Neural progenitor cell (in vitro differentiated cells): ENCODE data around the gene EDEM3.

Source experiments
- CTCF ChIP-seq: fragments of 200-600 bp; sonication (generic); IDR thresholded peaks from 2 replicates; pipeline ENCODE4 v1.5.1; 2017; ENCODE audit warnings: antibody characterized with exemption, mild to moderate bottlenecking
- EZH2 ChIP-seq: fragments of 200-600 bp; sonication (generic); IDR thresholded peaks from 2 replicates; pipeline ENCODE4 v1.6.1; 2017; ENCODE audit warnings: antibody characterized with exemption, mild to moderate bottlenecking, moderate library complexity

- no peak for TF ChIP-seq CTCF
- TF ChIP-seq EZH2: no peak
Measured at GRCh38 chr1:184650177-184650866, 104.3 kb downstream of the EDEM3 start.
